Spinal cord (tissue), 10 donors: ENCODE results near the gene MPL. TPM values are rescaled to one million over a fixed set of nuclear protein-coding genes. Genes with fewer than 3 reads are reported as not detected.

ENCODE experiments used
- DNase-seq, 6 donors: peaks; one replicate each; pipeline versions ENCODE4 v3.0.0 to v3.0.0-alpha.2; 2013 to 2015; ENCODE audit warnings: low spot score in 6 of 6, low read depth in 4 of 6
- H3K27ac ChIP-seq: one replicate; pipeline ENCODE4 v1.5.1; 2013; ENCODE audit warnings: low read depth, low read length, control low read depth
- H3K27me3 ChIP-seq: one replicate; pipeline ENCODE4 v1.6.1; 2013; ENCODE audit warnings: low read length; ENCODE audit not compliant: control insufficient read depth, insufficient read depth
- H3K36me3 ChIP-seq: one replicate; pipeline ENCODE4 v1.6.1; 2013; ENCODE audit warnings: low read length; ENCODE audit not compliant: control insufficient read depth, insufficient read depth
- H3K4me1 ChIP-seq: one replicate; pipeline ENCODE4 v1.6.1; 2013; ENCODE audit warnings: low read length; ENCODE audit not compliant: control insufficient read depth, insufficient read depth
- H3K4me3 ChIP-seq: one replicate; pipeline ENCODE4 v1.5.1; 2013; ENCODE audit warnings: low read depth, low read length, control low read depth
- H3K9me3 ChIP-seq: one replicate; pipeline ENCODE4 v1.6.1; 2013; ENCODE audit warnings: low read length; ENCODE audit not compliant: control insufficient read depth, insufficient read depth
- WGBS: methylation state at CpG from one replicate; pipeline ENCODE4 v1.1.5; 2013; ENCODE audit warnings: missing lambda C conversion rate; ENCODE audit not compliant: insufficient coverage; 5-methylcytosine and 5-hydroxymethylcytosine counted together
- polyA plus RNA-seq, 2 donors: library from polyadenylated mRNA; unstranded; fragments of 120-200 nt; gene quantifications; one replicate each; pipeline ENCODE4 v1.2.1, GENCODE V29; 2013; ENCODE audit not compliant: insufficient read length in 2 of 2
- total RNA-seq, 2 donors: library from RNA; depleted of rRNA in 1 of 2; stranded (reverse); fragments of 120-200 nt in 1 of 2; fragments of >200 nt in 1 of 2; gene quantifications; one replicate each; pipeline versions ENCODE4 v1.2.3 to v1.2.4, GENCODE V29; 2013 to 2014
- donor health status: healthy.

The MPL gene
- total and polyA plus RNA-seq, 4 donors: 0.11 to 1.2 (median 0.40) TPM

DNA sequence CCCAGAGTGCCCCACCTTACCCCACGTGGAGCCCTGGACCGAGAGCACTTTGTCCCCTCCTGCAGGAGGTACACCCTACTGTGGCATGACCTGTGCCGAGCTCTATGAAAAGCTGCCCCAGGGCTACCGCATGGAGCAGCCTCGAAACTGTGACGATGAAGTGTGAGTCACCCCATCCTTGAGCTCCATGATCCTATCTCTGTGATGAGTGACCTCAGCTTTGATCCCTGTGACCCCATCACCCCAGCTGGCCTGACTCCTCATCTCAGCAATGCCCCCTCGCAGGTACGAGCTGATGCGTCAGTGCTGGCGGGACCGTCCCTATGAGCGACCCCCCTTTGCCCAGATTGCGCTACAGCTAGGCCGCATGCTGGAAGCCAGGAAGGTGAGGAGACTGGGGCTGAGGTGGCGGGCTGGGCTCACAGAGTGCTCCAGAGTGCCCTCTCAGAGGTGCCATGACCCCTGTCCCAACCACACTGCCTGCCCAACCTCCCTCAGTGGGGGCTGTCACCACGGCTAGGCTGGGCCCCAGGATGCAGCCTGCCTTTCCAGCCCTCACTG lies 16.2 kb upstream of the MPL start:
- H3K27me3 ChIP-seq: no peaks in the 10 kb centered on the region
- H3K9me3 ChIP-seq: no peaks in the 10 kb centered on the region
- H3K4me1 ChIP-seq: peaks cover 5% of the 10 kb centered on the region
- no peak for DNase-seq
- no peak overlapping the region for H3K4me3 ChIP-seq
- no peaks in the 10 kb centered on the region for H3K36me3 ChIP-seq
- no peak overlapping the region for H3K27ac ChIP-seq
- 95% methylated on average over 15 of the region's 16 CpGs for WGBS

DNA sequence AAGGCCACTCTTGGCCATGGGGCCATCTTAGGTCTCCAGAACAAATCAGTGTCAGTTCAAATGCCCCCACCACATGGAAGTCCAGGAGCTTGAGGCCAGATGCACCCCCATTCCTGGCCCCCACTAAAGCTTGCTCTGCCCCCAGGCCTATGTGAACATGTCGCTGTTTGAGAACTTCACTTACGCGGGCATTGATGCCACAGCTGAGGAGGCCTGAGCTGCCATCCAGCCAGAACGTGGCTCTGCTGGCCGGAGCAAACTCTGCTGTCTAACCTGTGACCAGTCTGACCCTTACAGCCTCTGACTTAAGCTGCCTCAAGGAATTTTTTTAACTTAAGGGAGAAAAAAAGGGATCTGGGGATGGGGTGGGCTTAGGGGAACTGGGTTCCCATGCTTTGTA lies 15.1 kb upstream of the MPL start:
- Histone ChIP-seq H3K27me3 (no peaks in the 10 kb centered on the region), H3K4me3 (no peak overlapping the region), H3K9me3 (no peaks in the 10 kb centered on the region), H3K36me3 (no peaks in the 10 kb centered on the region), H3K4me1 (peaks cover 5% of the 10 kb centered on the region), H3K27ac (no peak overlapping the region)
- DNase-seq: no peak
- WGBS: 93% methylated on average over 5 of the region's 5 CpGs

DNA sequence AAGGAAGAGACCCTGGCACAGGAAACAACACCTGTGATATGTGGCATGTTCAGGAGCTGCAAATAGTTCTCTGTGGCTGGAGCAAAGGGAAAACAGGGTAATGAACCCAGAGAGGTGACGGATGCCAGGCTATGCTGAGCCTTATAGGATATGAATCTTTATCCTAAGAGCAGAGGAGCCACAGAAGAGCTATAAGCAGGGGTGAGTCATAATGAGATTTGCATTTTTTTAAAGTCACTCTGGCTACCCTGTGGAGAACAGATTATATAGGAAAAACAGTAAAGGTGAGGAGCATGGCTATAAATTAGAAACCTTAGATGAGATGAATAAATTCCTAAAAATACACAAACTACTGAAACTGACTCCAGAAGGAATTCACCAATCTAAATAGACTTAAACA lies 12.8 kb upstream of the MPL start:
- H3K27ac ChIP-seq: no peak overlapping the region
- no peak overlapping the region for H3K4me3 ChIP-seq
- H3K9me3 ChIP-seq: no peaks in the 10 kb centered on the region
- no peak for DNase-seq
- no peaks in the 10 kb centered on the region for H3K4me1 ChIP-seq
- WGBS: 92% methylated on average over 1 of the region's 1 CpG
- H3K27me3 ChIP-seq: no peaks in the 10 kb centered on the region
- no peaks in the 10 kb centered on the region for H3K36me3 ChIP-seq

DNA sequence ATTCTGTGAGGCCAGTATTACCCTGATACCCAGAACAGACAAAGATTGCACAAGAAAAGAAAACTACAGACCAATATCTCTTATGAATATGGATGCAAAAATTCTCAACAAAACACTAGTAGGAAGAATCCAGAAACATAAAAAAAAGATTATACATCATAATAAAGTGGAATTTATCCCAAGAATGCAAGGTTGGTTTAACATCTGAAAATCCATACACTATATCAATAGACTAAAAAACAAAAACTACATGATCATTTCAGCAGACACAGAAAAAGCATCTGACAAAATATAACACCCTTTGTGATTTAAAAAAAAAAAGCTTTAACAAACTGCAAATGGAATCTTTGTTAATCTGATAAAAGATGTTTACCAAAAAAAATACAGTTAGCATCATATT lies 12.2 kb upstream of the MPL start:
- H3K27ac ChIP-seq: no peak overlapping the region
- no peaks in the 10 kb centered on the region for H3K4me1 ChIP-seq
- H3K36me3 ChIP-seq: no peaks in the 10 kb centered on the region
- H3K9me3 ChIP-seq: no peaks in the 10 kb centered on the region
- H3K27me3 ChIP-seq: no peaks in the 10 kb centered on the region
- DNase-seq: no peak
- no peak overlapping the region for H3K4me3 ChIP-seq

DNA sequence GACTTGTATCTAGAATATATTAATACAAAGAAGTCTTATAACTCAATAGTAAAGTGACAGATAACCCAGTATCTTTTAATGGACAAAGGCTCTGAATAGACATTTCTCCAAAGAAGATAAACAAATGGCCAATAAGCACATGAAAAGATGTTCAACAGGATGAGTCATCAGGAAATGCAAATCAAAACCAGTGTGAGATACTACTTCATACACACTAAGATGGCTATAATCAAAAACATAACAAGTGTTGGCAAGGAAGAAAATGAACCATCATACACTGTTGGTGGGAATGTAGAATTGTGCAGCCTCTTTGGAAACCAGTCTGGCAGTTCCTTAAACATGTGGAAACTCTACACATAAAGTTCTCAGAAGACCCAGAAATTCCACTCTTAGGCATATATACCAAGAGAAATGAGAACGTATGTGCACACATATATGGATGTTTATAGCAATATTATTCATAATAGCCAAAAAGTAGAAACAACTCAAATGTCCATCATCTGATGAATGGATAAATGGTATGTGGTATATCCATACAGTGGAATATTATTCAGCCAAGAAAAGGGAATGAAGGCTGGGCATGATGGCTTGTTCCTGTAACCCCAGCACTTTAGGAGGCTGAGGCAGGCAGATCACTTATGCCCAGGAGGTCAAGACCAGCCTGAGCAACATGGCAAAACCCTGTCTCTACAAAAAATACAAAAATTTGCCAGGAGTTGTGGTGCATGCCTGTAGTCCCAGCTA lies 9.9 kb upstream of the MPL start:
- DNase-seq: no peak
- Histone ChIP-seq H3K36me3 (no peaks in the 10 kb centered on the region), H3K27me3 (no peaks in the 10 kb centered on the region), H3K4me1 (no peaks in the 10 kb centered on the region), H3K27ac (no peak overlapping the region), H3K4me3 (no peak overlapping the region), H3K9me3 (no peaks in the 10 kb centered on the region)
- WGBS: no CpG with 5 or more reads among the region's 1 CpG

DNA sequence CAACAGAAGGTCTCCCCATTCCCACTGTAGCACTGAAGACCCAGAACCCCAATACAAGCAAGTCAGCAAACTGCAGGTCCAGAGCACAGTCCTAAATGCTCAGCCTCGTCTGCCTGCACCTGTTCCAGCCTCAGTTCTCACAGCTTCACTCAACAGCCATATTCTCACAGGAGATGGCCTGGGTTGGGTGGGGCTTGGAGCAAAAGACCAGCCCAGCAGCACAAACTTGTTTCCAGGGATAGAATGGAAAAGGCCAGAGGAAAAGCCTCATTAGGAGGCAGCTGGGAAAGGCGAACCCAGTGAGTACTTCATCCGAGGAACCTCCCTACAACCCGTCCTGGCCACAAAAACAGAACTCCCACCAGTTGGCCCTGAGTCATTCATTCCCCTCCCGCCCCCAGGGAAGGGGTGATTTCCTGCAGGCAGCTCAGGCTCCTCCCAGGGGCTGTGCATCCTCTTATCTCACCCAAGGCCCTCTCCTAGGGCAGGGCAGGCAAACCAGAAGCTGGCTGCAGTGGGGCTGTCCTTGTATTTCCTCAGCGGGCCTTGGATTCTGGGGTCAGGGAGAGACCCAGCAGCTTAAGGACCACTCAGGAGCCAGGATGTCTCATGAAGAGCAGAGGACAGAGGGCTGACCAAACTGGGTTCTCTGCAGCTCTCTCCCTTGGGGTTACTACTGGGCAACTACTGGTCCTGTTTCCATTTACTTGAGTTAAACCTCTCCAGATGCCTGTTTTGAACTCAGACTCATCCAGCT lies 7.4 kb upstream of the MPL start:
- no peak for DNase-seq
- no peak overlapping the region for H3K4me3 ChIP-seq
- WGBS: 51% methylated on average over 3 of the region's 6 CpGs
- H3K9me3 ChIP-seq: no peaks in the 10 kb centered on the region
- no peaks in the 10 kb centered on the region for H3K4me1 ChIP-seq
- no peak overlapping the region for H3K27ac ChIP-seq
- H3K27me3 ChIP-seq: no peaks in the 10 kb centered on the region
- H3K36me3 ChIP-seq: no peaks in the 10 kb centered on the region

DNA sequence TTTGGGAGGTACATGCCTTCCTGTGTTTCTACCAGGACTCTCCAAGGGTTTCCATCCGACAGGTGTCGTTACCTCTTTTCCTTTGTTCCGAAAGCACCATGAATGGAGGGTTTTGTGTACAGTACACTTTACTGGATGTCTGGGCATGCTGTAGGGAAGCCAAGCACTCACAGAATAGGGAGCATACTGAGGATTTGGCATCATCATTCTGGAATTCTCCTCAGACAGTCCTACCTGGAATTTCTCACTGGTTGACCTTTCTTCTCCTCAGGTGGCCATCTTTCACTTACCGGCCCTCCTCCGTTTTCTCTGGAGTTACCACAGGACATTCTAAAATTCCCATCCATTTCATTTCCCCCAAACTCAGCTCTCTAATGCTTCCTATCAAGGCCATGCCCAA lies 5.9 kb upstream of the MPL start:
- 71% methylated on average over 2 of the region's 5 CpGs for WGBS

DNA sequence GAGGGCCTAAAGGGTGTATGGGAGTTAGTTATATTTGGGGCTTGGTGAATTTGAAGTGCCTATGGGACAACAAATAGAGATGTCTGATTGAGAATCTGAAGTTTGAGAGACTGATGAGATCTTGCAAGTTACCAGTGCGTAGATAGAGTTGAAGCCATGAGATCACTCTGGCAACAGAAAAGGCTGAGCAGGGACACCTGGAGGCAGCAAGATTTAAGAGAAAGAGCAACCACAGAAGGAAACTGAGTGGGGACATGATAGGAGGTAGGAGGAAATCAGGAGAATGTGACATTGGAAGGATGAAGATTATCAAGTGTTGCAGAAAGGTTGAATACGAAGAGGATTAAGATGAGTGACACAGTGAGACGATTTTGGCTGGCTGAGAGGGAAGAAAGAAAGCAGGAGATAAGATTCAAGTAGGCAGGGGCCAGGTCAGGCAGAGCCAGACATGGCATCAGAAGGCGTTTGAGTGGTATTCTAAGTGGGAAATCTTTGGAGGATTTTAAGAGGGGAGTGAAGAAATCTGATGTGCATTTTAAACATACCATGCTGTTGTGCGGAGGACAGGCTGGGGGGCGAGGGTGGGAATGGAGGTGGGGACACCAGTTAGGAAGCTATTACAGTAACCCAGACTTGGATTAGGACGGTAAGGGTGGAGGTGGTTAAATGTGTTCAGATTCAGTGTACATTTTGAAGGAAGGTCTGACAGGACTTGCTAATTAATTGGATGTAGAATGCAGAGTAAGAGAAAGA lies 3.0 kb upstream of the MPL start:
- DNase-seq: no peak
- WGBS: 91% methylated on average over 7 of the region's 7 CpGs

More for the DNA sequence above, 5.9 kb upstream of the MPL start:
- Histone ChIP-seq H3K4me1 (no peaks in the 10 kb centered on the region), H3K4me3 (no peak overlapping the region), H3K9me3 (no peaks in the 10 kb centered on the region), H3K27ac (no peak overlapping the region), H3K27me3 (no peaks in the 10 kb centered on the region), H3K36me3 (no peaks in the 10 kb centered on the region)
- DNase-seq: no peak

DNA sequence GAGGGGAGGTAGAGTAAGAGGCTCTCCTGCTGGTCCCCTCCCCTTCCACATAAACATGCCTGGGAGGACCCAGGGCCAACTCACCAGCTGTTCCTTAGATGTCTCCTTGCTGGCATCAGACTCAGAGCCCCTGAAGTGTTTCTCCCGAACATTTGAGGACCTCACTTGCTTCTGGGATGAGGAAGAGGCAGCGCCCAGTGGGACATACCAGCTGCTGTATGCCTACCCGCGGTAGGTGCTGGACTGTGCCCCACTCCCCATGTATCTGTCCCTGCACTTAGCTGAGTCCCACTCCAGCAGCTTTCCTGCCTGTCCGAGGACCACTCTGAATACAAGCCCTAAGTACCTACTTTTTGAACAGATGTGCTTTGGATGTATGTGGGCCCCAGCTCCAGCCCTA lies 383 bp downstream of the MPL start:
- no peaks in the 10 kb centered on the region for H3K36me3 ChIP-seq
- DNase-seq: no peak
- no peaks in the 10 kb centered on the region for H3K27me3 ChIP-seq
- no peaks in the 10 kb centered on the region for H3K9me3 ChIP-seq
- no peaks in the 10 kb centered on the region for H3K4me1 ChIP-seq
- H3K4me3 ChIP-seq: no peak overlapping the region
- H3K27ac ChIP-seq: no peak overlapping the region
- 78% methylated on average over 4 of the region's 5 CpGs for WGBS

More for the DNA sequence above, 3.0 kb upstream of the MPL start:
- Histone ChIP-seq H3K4me1 (no peaks in the 10 kb centered on the region), H3K4me3 (no peak overlapping the region), H3K36me3 (no peaks in the 10 kb centered on the region), H3K27me3 (no peaks in the 10 kb centered on the region), H3K9me3 (no peaks in the 10 kb centered on the region), H3K27ac (no peak overlapping the region)
